Femur (tissue), 1 donor: Measurements from ENCODE around the gene TOP2A.

ENCODE experiments used
- DNase-seq: peaks from one replicate; pipeline ENCODE4 v3.0.0-alpha.2; 2017

The TOP2A gene

DNA sequence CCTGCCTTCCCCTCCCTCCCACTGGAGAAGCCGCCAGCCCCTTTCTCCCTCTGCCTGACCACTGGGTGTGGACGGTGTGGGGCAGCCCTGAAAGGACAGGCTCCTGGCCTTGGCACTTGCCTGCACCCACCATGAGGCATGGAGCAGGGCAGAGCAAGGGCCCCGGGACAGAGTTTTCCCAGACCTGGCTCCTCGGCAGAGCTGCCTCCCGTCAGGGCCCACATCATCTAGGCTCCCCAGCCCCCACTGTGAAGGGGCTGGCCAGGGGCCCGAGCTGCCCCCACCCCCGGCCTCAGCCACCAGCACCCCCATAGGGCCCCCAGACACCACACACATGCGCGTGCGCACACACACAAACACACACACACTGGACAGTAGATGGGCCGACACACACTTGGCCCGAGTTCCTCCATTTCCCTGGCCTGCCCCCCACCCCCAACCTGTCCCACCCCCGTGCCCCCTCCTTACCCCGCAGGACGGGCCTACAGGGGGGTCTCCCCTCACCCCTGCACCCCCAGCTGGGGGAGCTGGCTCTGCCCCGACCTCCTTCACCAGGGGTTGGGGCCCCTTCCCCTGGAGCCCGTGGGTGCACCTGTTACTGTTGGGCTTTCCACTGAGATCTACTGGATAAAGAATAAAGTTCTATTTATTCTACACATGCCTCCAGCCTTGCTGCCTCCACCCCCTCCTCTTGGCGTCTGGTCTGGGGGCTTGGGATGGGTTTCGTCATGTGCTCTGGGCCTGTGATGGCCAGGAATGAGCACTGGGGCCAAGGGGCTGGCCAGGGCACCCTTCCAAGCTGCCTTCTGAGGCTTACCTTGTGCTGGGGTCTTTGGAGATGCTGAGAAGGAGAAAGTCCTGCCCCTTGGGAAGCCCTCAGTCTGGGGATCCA, 60.5 kb downstream of the TOP2A start:
- DNase-seq = peak; percentile 55

- DNase-seq = peak; percentile 51
Measured at GRCh38 chr17:40355804-40356758, 61.6 kb downstream of the TOP2A start.

GRCh38 chr17:40355123-40355803, 62.4 kb downstream of the TOP2A start:
- DNase-seq = peak; percentile 87

GRCh38 chr17:40354221-40355122, 63.2 kb downstream of the TOP2A start:
- no peak for DNase-seq

DNA sequence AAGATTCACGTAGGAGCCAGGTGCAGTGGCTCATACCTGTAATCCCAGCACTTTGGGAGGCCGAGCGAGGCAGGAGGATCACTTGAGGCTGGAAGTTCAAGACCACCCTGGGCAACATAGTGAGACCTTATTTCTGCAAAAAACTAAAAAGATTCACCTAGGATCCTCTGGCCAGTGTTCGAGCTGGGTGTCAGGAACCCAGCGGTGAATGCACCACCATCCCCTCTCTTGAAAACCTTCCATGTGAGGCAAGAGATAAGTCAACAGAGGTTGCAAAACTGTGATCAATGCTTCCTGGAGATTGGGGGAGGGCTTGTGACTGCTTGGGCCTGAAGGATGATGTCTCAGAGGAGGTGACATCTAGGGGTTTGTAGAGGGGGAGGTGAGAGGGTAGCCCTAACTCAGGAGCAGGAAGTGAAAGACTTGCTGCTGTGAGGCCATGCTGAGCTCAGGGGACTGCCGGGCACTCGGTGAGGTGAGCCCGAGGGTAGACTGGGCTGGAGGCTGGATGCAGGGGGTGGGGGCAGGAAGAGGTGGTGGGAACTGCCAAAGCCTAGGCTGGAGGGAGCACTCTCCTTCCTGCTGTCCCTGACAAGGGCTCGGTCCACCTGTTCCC, 64.8 kb downstream of the TOP2A start:
- no peak for DNase-seq

DNA sequence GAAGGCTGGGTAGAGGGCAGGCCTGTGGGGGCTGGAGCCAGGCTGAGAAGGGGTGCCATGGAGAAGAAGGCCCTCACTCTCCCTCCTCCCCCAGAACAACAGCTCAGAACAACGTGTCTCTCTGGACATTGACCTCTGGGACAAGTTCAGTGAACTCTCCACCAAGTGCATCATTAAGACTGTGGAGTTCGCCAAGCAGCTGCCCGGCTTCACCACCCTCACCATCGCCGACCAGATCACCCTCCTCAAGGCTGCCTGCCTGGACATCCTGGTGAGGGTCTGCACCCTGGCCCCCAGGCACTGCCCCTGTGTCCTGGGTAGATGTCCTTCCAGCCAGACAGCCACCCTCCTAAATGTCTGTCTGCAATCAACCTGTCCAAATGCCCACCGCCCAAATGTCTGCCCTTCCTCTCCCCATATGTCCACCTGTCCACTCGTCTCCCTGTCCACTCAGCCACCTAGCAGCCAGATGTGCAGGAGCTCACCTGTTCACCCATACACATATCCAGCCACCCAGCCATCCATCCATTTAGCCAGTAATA, 65.4 kb downstream of the TOP2A start:
- no peak for DNase-seq

DNA sequence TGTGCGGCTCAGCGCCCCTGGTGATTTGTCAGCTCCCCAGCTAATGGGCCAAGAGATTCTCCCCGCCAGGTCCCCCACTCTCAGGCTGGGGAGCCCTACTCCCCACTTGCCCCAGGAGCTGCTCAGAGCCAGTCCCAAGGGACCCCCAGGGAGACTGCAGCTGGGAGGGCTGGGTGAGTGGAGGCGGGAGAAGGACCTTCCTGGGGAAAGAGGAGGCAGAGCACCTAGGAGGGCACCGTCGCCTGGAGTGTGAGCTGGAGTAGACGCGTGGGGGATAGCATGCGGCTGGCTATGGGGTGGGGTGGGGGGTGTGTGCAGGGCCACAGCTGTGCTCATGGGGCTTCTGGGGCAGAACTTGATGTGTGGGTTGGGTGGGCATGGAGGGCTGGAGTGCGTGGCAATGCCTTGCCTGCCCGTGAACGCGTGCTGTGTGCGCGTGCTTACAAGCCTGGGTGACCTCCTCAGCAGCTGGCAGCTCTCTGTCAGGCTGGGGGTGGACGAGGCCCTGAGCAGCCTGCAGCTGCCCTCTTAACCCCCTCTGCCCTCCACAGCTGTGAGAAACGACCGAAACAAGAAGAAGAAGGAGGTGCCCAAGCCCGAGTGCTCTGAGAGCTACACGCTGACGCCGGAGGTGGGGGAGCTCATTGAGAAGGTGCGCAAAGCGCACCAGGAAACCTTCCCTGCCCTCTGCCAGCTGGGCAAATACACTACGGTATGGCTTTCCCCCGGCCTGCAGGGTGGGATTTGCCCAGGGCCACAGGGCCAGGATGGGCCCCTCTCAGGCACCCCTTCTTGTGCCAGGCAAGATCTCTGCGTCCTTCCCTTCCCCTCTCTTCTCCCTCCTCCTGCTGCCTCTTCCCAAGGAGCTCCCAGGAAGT, 66.1 kb downstream of the TOP2A start:
- peak; percentile 59 for DNase-seq

DNA sequence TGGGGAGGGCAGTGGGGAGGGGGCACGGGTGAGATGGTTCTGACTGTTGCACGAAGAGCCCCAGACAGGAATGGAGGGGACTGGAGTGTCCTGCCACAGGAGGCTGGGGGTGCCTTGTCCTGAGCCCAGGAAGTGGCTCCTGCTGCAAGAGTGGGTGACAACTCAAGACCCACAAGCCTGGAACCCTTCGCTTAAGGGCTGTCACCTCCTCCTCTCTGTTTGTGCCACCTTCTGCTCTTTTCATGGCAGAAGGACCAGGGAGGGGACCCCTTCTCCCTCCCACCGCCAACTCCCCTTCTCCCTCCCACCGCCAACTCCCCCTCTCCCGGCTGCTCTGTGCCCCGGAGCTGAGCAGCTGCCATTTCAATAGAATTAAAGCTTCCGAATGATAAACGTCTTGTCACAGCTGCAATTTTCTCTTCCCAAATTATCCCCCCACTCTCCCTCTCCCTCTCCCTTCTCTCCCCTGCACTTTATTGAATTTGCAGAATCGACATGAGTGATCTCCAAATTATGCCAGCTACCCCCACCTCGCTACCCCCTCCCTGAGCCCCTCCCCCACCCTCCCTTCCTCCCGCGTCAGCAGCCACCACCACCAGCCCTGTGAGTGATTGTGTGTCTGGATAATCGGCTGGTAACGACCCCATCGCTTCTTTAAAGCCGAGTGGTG, 66.9 kb downstream of the TOP2A start:
- DNase-seq = peak; percentile 53

GRCh38 chr17:40349895-40350688, 67.6 kb downstream of the TOP2A start:
- DNase-seq = peak; percentile 81

- no peak for DNase-seq
Measured at GRCh38 chr17:40349477-40349894, 68.2 kb downstream of the TOP2A start.

GRCh38 chr17:40348562-40349476, 68.9 kb downstream of the TOP2A start:
- DNase-seq = peak; percentile 81

DNA sequence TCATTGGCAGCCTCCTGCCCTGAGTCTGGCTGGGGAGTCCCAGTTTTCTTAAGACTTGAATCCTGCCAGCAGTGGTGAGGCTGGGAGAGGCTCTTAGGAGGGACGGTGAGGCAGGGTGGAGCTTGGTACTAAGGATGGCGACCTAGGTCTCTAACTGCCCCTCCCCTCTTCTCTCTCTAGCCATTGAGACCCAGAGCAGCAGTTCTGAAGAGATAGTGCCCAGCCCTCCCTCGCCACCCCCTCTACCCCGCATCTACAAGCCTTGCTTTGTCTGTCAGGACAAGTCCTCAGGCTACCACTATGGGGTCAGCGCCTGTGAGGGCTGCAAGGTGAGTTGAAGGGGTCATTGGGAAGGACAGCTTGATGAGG, 69.6 kb downstream of the TOP2A start:
- no peak for DNase-seq

DNA sequence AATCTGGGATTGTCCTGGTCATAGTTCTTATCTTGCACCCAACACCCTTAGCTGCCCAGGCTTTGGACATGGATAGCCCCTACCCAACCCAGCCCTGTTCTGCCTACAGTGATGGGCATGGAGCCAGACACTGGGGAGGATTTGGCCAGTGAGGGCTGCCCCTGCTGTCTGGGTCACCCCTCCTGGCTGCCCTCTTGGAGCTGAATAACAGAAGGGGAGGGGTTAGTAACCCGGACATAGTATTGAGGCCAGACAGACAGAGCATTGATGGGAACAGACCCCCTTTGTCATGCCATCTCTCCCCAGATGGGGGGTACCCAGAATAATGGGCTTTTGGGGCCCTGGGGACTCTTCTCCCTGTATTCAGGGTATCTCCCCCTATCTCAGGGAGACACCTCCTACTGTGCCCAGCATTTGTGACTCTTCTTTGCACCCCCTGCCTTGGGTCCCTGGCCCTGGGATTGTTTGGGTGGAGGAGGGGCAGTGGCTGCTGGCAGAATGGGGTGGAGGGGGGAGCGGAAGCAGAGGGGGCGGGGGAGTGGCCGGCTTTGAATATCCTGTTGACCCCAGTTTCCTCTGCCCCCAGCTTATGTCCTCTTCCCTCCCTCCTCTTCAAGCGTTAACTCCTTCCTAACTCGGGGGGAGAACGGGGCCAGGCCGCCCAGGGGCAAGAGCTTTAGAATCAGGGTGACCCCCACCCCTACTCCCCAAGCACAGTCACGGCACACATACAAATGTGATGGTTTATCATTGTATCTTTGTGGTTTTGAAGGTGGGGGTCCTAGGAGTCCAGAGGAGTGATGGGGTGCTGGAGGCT, 70.2 kb downstream of the TOP2A start:
- DNase-seq = peak; percentile 56

GRCh38 chr17:40346765-40347158, 70.9 kb downstream of the TOP2A start:
- no peak for DNase-seq

DNA sequence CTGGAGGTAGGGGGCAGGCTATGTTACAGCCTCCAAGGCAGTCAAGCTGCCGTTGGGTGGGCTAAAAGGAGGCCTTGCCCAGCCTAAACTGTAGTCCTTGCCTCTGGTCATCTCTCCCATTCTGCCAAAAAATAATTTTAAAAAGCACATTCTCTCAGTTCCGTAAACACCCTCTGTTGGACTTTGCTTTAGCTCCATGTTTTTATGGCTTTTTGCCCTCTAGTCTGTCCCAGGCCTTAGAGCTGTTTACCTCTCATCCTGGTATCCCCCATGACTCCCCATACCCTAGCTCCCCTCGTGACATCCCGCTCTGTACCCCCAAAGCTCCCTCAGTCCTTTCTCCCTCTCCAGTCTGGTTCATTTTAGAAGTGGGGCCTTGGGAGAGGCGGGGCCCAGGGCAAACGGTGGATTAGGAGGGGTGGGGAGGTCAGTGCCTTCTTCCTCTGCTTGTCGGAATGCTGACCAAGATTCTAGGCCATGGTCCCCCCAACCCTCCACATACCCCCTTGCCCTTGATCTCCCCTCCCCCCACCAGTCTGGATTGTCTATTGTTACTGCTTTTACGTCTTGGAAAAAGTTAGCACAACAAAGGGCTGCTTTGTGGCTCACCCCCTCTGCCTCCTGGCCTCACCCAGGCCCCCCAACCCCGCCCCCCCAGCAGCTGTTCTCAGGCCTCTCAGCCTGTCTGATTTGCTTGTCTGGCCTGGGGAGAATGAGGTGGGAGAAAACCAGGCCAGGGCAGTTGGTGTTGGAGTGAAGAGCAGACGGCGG, 71.5 kb downstream of the TOP2A start:
- DNase-seq = peak; percentile 78
